RCC 7860 (cell line): ENCODE data around the gene CD300LF.

Experiments used
- DNase-seq: peaks from one replicate; pipeline ENCODE4 v3.0.0-alpha.2; 2015; ENCODE audit warnings: low spot score
- FAIRE-seq: peaks from 2 replicates; lab custom pipeline; 2012; peaks lifted over from hg19 to GRCh38; lab: Jason Lieb, UNC

The CD300LF gene

GRCh38 chr17:74647871-74648672, 64.7 kb downstream of the CD300LF start:
- FAIRE-seq (no peak), DNase-seq (no peak)

GRCh38 chr17:74646231-74646630, 66.5 kb downstream of the CD300LF start:
- no peak for FAIRE-seq
- DNase-seq = no peak

GRCh38 chr17:74645010-74645409, 67.7 kb downstream of the CD300LF start:
- no peak for FAIRE-seq
- no peak for DNase-seq

GRCh38 chr17:74644419-74644818, 68.3 kb downstream of the CD300LF start:
- DNase-seq (no peak), FAIRE-seq (no peak)
